HG02943 (cell line): ENCODE data around the gene ESYT2.

Experiments
- ATAC-seq: cut with Tn5 transposase; IDR thresholded peaks from one replicate; pipeline ENCODE4 v1.9.1; 2021; ENCODE audit warnings: mild to moderate bottlenecking, low read depth, moderate library complexity; ENCODE audit not compliant: unreplicated experiment

Gene ESYT2

DNA sequence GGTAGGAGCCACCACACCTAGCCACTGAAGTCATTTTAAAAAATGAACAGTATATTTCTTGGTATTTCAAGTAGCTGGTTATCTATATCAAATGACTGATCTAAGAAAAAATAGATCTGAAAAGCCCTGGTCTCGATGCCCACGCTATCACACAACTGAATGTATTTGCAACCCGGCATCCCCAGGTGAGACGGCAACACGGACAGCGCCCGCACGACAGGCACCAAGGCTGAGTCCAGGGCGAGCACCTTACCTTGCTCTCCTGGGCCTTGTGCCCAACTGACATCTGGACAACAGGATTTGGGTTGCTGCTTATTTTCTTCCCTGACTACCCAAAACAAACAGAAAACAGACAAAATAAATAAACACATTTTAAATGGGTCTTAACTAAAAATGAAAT lies 79.9 kb downstream of the ESYT2 start:
- ATAC-seq = no peak

DNA sequence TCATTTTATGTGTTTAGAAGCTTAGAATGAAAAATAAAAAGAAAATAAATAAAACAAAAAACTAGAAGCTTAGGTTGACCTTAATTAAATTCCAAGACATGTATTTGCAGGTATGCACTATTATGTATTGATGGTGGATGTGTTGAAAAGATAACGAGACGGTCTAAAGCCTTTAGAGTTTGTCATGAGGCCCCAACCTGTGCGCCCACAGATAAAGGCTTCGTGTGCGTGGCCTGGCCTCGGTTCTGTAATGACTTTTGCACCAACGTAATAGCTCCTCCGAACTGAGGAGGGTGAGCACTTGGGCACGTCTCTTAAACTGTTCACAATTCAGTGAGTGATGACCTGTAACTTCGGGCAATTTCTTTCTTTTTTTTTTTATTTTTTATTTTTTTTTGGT lies 81.0 kb downstream of the ESYT2 start:
- no peak for ATAC-seq

DNA sequence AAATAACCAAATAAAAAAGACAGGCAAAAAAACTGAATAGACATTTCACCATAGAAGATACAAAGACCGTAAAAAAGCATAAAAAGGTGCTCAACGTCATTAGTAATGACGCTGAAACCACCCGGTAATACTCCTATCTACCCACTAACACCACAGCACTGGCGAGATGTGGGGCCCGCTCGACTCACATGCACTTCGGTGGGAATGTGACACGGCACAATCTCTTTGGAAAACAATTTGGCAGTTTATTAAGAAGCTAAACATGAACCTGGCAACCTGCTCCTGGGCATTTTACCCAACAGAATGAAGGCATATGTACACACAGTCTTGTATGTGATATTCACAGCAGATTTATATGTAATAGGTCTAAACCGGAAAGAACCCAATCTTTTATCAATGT lies 81.9 kb downstream of the ESYT2 start:
- ATAC-seq = no peak

DNA sequence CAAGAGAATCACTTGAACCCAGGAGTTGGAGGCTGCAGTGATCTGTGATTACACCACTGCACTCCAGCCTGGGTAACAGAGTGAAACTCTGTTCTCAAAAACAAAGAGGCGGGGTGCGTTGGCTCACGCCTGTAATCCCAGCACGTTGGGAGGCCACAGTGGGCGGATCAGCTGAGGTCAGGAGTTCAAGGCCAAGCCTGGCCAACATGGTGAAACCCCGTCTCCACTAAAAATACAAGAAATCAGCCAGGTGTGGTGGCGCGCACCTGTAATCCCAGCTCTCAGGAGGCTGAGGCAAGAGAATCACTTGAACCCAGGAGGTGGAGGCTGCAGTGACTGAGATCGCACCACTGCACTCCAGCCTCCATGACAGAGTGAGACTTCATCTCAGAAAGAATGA lies 82.4 kb downstream of the ESYT2 start:
- no peak for ATAC-seq

GRCh38 chr7:158745057-158745715 lies 84.1 kb downstream of the ESYT2 start:
- no peak for ATAC-seq

DNA sequence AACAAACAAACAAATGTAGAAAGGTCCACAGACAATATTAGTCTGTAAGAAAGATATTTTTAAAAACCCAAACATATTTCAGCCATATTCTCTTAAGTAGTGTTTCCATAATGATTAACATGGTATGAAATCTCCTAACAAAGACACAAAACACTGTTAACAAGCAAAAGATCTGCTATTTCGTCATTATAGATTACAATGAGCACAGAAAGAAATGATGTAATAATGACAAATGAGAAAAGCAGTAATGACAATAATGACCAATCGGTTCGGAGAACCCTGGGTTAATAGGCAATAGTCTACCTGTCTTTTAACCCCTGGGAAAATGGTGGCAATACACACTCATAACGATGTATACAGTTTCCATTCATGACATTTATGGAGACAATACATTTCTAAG lies 85.2 kb downstream of the ESYT2 start:
- no peak for ATAC-seq

DNA sequence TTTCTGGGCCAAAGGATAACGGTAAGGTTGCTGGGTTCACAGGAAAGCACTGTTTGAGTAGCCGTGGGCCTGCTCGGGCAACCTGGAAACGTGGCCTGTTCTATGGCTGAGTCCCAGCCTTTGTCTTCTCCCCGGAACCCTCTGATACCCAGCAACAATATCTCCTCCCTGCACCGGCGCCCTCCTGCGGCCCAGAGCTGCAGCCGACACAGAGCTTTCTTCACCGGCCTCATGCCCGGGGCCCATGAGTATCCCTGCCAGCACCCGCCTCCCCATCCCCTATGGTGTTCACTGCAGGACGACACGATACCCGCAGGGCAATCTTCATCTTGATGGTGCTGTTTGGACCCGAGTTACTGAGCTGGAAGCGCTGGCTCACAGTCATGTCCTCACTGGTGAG lies 86.1 kb downstream of the ESYT2 start:
- ATAC-seq = no peak

DNA sequence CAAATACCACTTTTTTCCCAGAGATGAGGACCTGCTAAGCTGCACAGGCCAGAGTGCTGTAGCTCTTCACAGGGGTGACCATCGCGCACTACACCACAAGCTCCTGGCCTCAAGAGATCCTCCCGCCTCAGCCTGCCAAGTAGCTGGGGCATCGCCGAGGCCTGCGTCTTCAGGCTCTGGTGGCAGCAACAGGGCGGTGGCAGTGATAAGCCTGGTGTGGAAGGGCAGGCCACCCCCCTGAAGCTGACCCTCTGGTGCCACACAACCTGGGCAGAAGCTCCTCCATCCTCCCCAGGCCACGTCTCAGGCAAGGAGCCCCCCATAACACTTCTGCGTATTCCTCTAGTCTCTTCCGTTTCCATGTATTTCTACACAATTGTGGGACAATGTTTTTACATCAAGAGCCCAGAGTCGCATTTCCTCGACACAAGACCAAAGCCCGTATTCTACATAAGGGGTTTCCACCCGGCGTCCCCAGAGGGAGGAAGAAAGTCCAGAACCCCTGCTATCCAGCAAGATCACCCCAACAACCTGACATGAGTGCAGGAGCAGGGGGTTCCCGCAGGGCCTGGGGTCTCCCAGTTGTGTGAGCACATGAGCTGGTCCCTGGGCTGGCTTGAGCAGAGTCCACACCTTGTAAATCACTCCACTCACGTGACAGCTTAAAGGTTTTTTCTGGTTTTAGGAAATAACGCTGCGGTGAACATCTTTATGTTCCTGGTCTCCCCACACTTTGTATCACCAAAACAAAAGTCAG lies 87.1 kb downstream of the ESYT2 start:
- ATAC-seq = no peak

DNA sequence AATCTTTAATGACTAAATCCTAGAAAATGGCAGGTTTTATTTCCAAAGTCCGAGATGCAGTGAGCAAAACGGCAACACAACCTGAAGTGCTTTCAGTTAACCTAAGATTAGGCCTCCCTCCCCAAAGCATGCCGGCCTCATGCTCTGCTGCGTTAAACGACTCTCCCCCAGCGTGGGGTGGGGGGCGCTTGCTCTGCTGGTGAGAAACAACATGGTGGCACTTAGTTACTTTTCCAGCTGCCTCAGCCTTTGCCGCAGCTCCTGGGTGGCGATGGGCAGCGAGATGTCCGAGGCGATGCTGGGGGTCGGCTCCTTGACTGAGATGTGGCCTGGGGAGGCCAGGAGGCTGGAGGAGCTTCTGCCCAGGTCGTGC lies 88.0 kb downstream of the ESYT2 start:
- no peak for ATAC-seq

- no peak for ATAC-seq
Measured at GRCh38 chr7:158740657-158741293, 88.5 kb downstream of the ESYT2 start.

GRCh38 chr7:158740013-158740656 lies 89.2 kb downstream of the ESYT2 start:
- ATAC-seq = no peak

DNA sequence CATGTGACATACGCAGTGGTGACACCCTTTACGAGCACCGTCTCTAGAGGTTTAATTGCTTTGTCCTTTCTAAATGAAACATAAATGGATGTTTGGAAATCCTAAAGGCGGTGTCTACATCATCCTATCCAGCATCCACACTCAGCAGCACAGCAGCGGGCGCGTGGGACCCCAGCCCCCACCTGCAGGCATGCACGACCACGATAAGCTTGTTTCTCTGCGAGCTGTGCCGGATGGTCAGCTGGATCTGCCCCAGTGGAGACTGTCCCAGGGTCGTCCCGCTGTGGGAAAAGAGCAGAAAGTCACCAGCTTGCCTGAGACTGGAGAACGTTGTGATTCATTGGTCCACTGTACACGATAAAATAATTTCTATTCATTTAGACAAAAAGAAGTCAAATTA lies 90.5 kb downstream of the ESYT2 start:
- ATAC-seq = no peak

- ATAC-seq = no peak
Measured at GRCh38 chr7:158737064-158737695, 92.1 kb downstream of the ESYT2 start.

GRCh38 chr7:158735935-158736334 lies 93.4 kb downstream of the ESYT2 start:
- ATAC-seq = no peak

DNA sequence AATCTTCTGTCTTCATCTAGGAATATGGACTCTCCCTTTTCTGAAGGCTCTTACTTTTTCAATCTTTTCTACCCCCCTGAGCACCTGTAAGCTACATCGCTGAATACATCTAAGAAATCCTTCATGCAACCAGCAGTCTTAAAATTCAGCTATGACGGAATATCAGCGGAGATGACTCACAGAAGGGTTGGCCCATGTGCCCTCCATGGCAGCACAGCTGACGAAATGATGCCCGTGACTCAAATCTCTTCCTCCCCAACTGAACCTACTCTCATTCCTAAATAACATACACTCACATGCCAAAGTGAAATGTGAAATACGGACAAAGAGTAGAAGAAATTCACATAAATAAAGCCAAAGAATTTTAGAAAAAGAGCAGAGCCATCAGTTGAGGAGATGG lies 94.4 kb downstream of the ESYT2 start:
- ATAC-seq = no peak

DNA sequence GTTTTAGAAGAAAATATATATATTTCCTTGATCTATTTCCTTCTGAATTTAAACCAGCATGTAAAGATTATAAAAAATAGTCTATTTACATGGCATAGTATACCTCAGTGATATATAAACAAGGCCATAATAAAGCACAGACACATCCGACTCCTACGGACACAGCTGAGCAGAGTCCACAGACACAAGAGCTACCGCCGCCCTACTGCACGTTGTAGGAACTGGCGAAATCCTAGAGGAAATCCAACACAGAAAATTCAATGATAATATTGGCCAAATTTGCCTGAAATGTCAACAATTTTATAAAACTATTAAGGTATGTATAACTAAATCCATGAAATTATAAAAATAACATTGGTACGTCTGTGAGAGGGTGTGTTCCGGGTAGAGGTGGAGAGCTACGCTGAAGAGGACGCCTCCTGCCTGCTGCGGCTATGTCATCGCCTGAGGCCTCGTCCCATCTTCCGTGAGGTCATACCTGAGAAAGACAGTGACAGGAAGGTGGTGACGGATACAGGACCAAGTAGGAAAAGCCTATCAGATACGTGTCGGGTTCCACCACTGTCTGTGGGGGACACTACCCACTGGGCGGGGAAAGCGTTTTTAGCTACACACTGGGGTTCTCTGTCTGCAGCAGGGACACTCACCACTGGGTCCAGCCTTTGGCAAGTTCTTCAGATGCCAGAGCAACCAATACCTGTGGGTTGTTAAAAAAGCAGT lies 95.4 kb downstream of the ESYT2 start:
- ATAC-seq = no peak

- no peak for ATAC-seq
Measured at GRCh38 chr7:158733220-158733519, 96.1 kb downstream of the ESYT2 start.

DNA sequence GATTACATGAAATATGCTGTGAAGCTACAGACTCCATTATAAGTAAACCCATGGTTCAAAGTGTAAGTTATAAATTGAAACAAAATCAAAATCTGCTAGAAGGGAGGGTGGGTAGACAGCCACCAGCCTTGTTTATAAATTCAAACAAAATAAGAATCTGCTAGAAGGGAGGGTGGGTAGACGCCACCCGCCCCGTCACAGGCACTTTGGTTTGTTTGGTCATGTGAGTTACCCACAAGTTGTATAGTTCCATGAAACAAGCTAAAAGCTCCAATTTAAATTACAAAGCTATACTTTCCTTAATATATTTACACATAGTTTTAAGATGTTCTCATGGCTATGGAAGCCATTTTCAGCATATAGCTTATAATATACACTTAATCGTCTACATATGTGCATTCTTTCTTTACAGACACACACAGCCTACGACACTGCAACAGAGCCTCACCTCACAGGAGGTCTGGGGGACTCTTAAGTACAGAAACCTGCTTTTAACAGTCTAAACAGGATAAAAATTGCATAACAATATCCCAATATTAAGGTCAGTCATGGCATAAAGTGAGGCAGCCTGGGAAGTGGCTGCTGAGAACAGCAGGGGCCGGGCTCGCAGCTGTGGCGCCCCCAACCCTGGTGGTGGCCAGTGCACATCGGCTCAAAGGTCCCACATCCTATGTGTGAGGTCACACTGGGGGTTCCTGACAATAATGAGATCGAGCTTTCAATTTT lies 96.7 kb downstream of the ESYT2 start:
- no peak for ATAC-seq

DNA sequence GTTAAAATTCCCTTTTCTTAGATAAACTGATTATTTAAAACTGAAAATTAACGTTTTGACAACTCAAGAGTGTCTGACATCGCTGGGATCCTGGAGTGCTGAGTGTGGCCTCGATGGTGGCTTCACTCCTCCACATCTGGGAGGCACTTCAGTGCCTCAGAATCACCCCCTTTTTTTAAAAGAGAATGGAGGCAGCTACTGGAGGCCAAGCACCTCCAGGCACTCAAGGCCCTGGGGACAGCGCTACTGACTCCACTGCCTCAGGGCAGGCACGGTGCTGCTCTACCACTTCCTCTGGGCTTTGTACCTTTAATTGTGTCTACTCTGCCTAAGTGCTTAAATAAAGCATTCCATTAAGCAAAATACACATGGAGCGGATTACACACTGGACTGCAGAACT lies 97.5 kb downstream of the ESYT2 start:
- no peak for ATAC-seq
